Muscle of arm (tissue), 14 donors: ENCODE results near the gene FBXL5. TPM values are rescaled to one million over a fixed set of nuclear protein-coding genes. Genes with fewer than 3 reads are reported as not detected.

Experiments
- DNase-seq: peaks from one replicate; pipeline ENCODE4 v3.0.0-alpha.2; 2013
- long read RNA-seq, 11 donors: transcript quantifications; one replicate each; lab custom pipeline, GENCODE V29; 2026
- polyA plus RNA-seq, 12 donors: library from polyadenylated mRNA; unstranded; fragments of 120-200 nt; gene quantifications; one replicate each; pipeline ENCODE4 v1.2.1, GENCODE V29; 2013; ENCODE audit not compliant: insufficient read length in 12 of 12

Gene FBXL5, protein sequence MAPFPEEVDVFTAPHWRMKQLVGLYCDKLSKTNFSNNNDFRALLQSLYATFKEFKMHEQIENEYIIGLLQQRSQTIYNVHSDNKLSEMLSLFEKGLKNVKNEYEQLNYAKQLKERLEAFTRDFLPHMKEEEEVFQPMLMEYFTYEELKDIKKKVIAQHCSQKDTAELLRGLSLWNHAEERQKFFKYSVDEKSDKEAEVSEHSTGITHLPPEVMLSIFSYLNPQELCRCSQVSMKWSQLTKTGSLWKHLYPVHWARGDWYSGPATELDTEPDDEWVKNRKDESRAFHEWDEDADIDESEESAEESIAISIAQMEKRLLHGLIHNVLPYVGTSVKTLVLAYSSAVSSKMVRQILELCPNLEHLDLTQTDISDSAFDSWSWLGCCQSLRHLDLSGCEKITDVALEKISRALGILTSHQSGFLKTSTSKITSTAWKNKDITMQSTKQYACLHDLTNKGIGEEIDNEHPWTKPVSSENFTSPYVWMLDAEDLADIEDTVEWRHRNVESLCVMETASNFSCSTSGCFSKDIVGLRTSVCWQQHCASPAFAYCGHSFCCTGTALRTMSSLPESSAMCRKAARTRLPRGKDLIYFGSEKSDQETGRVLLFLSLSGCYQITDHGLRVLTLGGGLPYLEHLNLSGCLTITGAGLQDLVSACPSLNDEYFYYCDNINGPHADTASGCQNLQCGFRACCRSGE
- 10 to 100 TPM in 11 of 12 donors, not detected in 1; 36.8 to 92.8 (median 86.8) TPM for polyA plus RNA-seq
- long read RNA-seq, donor 1, transcript FBXL5-201 (11 exons, 3,385 nt) = major isoform, 8 of 15 reads
- long read RNA-seq, donor 1, partial matches to known transcripts = 5 of 15 reads
- long read RNA-seq, donor 1, other reads (novel, unspliced or antisense) = 0 of 15 reads
- long read RNA-seq, donor 2, transcript FBXL5-201 (11 exons, 3,385 nt) = major isoform, 18 of 35 reads
- long read RNA-seq, donor 2, partial matches to known transcripts = 15 of 35 reads
- long read RNA-seq, donor 2, other reads (novel, unspliced or antisense) = 0 of 35 reads
- long read RNA-seq, donor 3, partial matches to known transcripts = 15 of 17 reads
- long read RNA-seq, donor 3, other reads (novel, unspliced or antisense) = 0 of 17 reads
- long read RNA-seq, donor 4, transcript FBXL5-201 (11 exons, 3,385 nt) = major isoform, 6 of 13 reads
- long read RNA-seq, donor 4, partial matches to known transcripts = 5 of 13 reads
- long read RNA-seq, donor 4, other reads (novel, unspliced or antisense) = 0 of 13 reads
- long read RNA-seq, donor 5, transcript FBXL5-201 (11 exons, 3,385 nt) = major isoform, 23 of 45 reads
- long read RNA-seq, donor 5, partial matches to known transcripts = 18 of 45 reads
- long read RNA-seq, donor 5, other reads (novel, unspliced or antisense) = 0 of 45 reads
- long read RNA-seq, donor 6, transcript FBXL5-201 (11 exons, 3,385 nt) = major isoform, 5 of 16 reads
- long read RNA-seq, donor 6, partial matches to known transcripts = 10 of 16 reads
- long read RNA-seq, donor 6, other reads (novel, unspliced or antisense) = 0 of 16 reads
- long read RNA-seq, donor 7, transcript FBXL5-201 (11 exons, 3,385 nt) = major isoform, 6 of 16 reads
- long read RNA-seq, donor 7, partial matches to known transcripts = 10 of 16 reads
- long read RNA-seq, donor 7, other reads (novel, unspliced or antisense) = 0 of 16 reads
- long read RNA-seq, donor 8, transcript FBXL5-201 (11 exons, 3,385 nt) = major isoform, 14 of 87 reads
- long read RNA-seq, donor 8, partial matches to known transcripts = 61 of 87 reads
- long read RNA-seq, donor 8, other reads (novel, unspliced or antisense) = 10 of 87 reads
- long read RNA-seq, donor 9, transcript FBXL5-201 (11 exons, 3,385 nt) = major isoform, 5 of 25 reads
- long read RNA-seq, donor 9, partial matches to known transcripts = 20 of 25 reads
- long read RNA-seq, donor 9, other reads (novel, unspliced or antisense) = 0 of 25 reads
- long read RNA-seq, donor 10, transcript FBXL5-201 (11 exons, 3,385 nt) = major isoform, 16 of 17 reads
- long read RNA-seq, donor 10, partial matches to known transcripts = 0 of 17 reads
- long read RNA-seq, donor 10, other reads (novel, unspliced or antisense) = 0 of 17 reads
- long read RNA-seq, donor 11, transcript FBXL5-201 (11 exons, 3,385 nt) = major isoform, 16 of 38 reads
- long read RNA-seq, donor 11, partial matches to known transcripts = 17 of 38 reads
- long read RNA-seq, donor 11, other reads (novel, unspliced or antisense) = 0 of 38 reads

DNA sequence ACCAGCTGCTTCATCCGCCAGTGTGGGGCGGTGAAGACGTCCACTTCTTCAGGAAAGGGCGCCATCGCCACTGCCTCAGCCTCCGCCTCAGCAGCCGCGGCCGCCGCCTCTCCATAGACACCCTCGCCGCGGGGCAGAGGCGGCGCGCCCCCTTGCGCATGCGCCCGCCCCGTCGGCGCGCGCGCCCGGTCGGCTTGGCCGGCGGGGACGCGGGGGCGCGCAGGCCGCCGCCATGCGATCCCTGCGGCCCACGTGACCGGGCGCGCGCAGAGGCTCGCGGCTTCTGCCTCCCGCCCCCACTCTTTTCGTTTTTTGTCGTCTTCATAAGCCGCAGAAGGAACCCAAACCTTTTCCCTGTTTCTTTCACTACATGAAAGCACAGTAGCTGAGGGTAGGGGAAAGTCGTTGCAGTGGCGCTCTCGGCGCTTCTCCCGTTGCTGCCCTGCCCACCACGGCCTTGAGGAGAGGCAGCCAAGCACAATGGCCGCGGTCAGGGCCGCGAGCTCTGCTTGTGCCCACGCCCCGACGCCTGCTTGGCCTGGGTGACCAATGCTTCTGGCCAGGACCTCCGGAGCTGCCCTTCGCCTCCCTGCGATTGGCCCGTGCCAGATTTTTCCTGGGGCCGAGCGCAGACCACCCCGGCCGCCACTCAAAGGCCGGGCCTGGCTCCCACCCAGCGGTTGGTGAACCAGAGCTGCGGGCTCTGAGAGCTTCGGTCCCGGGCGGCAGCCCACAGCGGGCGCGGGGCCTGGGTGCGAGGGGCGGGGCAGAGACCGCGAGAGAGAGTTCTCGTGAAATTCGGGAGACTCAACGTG is at the start of gene FBXL5:
Gene FBXL5 (minus strand): TSS at position 135 of the 815 bp plus-strand sequence. CDS start 70 bp downstream, at position 65.
- DNase-seq = peak; percentile 88

DNA sequence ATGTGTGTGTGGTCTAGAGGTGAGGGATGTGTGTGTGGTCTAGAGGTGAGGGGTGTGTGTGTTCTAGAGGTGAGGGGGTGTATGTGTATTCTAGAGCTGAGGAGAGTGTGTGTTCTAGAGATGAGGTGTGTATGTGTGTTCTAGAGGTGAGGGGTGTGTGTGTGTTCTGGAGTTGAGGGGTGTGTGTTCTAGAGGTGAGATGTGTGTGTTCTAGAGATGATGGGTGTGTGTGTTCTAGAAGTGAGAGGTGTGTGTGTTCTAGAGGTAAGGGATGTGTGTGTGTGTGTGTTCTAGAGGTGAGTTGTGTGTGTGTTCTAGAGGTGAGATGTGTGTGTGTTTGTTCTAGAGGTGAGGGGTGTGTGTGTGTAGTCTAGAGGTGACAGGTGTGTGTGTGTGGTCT is 49.0 kb upstream of the FBXL5 start:
- DNase-seq = no peak

DNA sequence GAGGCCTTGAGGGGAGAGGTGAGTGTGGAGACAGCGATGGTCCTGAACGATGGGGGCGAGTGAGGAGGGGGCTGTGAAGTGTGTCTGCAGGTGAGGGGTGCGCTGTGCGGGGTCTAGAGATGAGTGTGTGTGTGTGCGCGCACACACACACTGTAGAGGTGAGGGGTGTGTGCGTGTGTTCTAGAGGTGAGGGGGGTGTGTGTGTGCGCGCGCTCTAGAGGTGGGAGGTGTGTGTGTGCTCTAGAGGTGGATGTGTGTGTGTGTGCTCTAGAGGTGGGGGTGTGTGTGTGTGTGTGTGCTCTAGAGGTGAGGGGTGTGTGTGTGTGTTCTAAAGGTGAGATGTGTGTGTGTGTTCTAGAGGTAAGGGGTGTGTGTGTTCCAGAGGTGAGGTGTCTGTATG is 48.3 kb upstream of the FBXL5 start:
- DNase-seq = no peak

DNA sequence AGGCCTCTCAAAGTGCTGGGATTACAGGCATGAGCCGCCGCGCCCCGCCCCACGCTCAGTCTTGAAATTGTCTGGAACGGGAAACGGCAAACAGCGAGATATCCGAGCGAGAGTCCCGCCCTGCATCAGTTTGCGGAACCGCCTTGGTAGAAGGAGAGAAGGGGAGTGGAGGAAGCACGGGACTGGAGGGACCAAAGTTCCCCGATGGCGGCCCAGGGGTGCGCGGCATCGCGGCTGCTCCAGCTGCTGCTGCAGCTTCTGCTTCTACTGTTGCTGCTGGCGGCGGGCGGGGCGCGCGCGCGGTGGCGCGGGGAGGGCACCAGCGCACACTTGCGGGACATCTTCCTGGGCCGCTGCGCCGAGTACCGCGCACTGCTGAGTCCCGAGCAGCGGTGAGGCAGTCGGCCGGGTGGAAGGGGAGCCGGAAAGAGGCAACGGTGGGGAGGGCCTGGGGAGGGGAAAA is 47.8 kb upstream of the FBXL5 start, which contains the start of gene BST1:
Gene BST1 (plus strand): TSS at position 125 of the 463 bp plus-strand sequence. CDS start 80 bp downstream, at position 205.
- DNase-seq = peak; percentile 59

DNA sequence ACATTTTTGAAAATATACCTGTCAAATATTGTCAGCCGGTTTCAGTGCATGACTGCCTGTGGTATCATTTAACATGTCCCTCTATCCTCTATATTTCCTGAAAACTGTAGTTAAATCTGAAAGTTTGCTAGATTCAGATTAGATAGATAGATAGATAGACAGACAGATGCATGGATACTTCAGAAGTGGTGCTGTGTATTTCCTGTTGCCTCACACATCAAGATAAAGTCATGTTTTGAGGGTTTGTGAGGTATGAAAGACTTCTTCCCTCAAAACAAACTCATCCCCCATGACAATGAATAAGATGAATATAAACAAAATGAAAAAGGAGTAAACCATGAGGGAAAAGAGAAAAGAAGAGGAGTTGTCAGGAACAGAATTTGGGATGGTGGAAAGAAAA is 41.7 kb upstream of the FBXL5 start:
- no peak for DNase-seq

DNA sequence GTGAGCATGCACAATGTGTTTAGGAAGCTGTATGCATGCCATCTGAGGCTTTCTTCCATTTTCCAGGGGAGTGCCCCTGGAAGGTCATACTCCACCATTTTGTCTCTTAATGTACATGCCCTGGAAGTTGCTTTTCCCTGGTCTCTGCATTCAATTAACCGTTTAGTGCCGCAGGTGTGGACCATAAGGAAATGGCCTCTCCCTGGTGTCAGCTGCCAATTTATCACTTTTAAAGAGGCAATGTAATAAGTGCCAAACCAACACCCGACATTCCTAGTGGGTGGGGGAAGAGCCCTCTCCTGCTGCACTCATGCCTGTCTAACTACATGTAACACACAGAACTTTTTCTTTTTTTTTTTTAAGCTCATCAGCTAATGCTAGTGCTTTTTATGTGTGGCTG is 40.6 kb upstream of the FBXL5 start:
- no peak for DNase-seq

DNA sequence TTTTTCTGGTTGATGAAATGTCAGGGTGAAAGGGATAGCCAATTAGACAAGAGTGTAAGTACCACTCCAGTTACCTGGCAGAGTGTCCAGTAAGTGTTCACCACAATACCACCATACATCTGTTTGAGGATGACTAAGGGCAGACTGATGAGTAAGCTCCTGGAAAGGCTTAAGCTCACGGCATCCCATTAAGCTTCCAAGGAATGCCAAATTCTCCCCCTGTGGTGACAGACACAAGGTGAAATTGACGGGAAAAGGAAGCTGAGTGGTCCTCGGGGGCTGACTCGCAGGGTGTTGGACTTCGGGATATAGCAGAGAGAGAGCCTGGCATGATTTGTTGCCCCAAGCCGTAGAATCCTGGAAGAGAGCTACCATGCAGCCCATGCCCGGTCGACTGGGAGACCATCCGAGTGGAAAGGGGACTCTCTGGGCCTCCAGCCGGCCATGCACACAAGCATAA is 40.1 kb upstream of the FBXL5 start:
- no peak for DNase-seq

DNA sequence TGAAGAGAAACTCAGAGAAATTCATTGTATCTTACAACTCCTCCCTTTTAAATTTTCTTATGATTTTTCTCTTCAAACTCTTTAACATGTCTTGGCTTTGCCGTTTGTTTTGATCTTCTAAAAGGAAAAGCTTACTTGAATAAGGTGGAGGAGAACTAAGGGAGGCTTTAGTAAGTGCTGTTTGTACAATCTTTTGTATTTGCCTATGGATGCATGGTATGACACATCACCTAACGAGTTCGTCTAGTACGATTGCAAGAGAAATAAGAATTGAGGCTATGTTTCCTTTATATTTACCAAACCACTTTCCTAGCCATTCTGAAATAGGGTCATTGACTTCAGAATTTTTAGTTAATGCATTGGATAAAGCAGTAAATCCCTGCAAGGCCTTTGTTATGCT is 39.3 kb upstream of the FBXL5 start:
- DNase-seq = no peak

DNA sequence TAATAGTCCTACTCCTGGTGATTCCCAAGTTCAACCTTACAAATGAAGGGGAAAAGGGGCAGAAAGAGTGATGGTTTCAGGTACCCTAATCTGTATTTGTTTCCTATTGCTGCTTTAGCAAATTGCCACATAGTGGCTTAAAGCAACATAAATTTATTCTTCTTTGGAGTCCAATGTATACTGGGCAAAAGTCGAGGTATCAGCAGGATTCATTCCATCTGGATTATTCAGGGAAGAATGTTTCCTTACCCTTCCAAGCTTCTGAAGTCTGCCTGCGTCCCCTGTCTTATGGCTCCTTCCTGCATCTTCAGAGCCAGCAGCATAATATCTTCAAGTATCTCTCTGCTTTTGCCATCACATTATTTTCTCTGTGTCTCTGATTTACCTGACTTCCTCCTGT is 37.4 kb upstream of the FBXL5 start:
- no peak for DNase-seq

DNA sequence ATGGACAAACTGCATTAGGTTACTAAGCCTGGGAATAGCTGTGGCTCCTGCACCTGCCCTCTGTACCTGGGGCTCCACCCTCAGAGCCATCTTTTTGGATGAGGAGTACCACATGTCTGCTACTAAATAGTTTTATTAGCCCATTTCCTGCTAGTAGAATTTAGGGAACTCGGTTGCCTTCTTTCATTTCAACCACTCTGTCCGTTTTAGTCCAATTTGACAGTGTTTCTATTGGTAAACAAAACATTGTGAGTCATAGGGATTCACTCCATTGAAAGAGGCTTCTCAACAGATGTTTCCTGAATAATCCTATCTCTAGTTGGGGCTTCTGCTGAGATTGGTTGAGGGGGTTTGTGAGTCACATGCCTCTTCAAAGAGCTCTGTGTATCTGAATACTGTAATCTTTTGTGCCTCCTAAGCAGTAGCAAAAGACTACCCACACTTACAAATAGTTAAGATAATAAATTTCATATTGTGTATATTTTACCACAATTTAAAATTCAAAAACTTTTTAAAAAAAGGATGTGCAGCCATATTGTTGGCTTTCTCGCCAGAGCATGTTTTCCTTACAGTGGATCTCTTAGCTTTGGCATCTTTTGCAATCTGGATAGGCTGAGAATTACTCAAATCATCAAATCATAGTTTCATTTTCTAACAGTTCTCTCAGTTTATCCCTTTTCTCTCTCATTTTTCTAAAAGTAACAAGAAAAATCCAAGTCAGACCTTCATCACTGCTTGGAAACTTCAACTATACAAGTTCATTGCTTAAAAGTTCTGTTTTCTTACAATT is 36.4 kb upstream of the FBXL5 start:
- no peak for DNase-seq

DNA sequence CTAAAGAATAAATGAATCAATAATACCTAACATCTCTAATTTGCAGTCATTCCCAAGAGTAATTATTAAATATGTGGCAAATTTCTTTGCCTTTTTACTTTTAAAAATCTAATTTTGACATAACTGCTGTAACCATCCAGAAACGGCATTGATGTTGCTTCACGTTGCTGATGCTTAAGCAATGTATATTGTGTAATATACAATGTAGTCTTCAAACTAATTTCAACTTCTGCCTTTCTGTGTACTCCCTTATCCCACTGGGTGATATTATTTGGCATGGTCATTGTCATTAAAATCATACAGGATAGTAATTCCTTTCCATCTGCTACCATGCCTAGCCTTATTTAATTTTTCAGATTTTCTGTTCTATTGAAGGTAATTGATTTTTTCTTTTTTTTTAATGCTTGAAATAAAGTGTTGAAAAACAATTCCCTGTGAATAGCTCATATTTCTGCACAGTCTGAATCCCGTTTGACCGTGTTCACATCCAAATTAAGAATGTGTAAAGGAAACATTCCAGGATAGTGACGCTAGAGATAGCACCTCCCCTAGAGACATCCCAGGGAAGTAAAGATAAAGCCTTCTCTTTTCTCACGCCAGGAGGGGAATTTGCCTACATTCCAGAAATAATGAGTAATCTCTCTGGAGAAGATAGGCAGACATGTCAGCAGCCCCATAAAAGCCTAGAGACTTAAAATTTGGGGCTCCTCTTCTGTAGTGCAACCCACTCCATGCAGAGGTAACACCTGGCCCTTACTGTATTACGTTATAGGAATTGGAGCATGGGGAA is 35.1 kb upstream of the FBXL5 start:
- DNase-seq = peak; percentile 25

DNA sequence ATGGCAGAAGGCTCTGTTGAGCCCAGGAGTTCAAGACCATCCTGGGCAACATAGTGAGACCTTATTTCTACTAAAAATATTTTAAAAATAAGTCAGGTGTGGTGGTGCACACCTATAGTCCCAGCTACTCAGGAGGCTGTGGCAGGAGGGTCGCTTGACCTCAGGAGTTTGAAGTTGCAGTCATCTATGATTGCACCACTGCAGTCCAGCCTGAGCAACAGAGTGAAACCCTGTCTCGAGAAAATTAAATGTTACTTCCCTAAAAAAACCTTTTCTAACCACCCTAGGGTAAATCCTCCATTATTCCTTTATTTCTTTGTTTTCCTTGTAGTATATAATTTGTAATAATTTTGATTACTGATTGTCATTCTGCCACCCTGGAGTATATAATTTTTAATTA is 34.4 kb upstream of the FBXL5 start:
- DNase-seq = no peak

DNA sequence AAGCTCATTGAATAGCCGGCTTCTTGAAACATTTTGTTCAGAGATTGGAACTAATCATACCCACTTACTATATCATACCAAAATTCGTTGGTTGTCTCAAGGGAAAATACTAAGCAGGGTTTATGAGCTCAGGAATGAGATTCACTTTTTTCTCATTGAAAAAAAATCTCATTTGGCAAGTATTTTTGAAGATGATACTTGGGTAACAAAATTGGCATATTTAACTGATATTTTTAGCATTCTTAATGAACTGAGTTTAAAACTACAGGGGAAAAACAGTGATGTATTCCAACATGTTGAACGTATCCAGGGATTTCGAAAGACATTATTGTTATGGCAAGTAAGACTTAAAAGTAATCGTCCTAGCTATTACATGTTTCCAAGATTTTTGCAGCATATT is 32.9 kb upstream of the FBXL5 start:
- DNase-seq = no peak

DNA sequence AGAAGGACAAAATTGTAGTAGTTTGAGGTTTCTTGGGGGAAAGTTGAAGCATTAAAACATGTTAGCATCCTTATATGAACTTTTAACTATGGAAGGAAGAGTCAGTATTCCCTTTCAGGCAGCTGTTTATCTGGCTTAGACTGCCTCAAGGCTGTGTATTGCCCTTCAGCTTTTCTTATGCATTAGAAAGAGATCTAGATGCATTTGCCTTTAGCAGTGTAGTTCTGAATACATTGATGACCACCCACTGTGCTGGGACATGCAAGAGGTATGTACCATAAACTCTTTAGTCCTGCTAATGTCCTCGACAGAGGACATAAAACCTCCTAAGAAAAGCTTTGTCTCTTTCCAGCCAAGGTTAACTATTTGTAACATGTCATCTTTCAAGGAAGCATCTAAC is 29.3 kb upstream of the FBXL5 start:
- DNase-seq = no peak

DNA sequence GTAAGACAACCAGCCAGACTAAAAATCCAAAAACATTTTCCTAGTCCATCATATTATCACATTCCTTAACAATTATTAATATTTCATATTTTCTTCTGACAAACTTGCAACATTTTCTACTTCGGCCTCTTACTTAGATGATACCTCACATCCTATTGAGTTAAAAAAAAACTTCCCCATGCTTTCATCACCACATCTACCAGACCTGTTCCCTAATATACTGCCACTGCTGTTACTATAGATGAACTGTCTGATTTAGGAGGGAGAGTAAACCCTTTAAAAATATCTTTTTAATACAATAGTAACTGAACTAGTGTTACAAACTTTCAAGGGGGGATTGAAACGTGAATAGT is 28.0 kb upstream of the FBXL5 start:
- no peak for DNase-seq

DNA sequence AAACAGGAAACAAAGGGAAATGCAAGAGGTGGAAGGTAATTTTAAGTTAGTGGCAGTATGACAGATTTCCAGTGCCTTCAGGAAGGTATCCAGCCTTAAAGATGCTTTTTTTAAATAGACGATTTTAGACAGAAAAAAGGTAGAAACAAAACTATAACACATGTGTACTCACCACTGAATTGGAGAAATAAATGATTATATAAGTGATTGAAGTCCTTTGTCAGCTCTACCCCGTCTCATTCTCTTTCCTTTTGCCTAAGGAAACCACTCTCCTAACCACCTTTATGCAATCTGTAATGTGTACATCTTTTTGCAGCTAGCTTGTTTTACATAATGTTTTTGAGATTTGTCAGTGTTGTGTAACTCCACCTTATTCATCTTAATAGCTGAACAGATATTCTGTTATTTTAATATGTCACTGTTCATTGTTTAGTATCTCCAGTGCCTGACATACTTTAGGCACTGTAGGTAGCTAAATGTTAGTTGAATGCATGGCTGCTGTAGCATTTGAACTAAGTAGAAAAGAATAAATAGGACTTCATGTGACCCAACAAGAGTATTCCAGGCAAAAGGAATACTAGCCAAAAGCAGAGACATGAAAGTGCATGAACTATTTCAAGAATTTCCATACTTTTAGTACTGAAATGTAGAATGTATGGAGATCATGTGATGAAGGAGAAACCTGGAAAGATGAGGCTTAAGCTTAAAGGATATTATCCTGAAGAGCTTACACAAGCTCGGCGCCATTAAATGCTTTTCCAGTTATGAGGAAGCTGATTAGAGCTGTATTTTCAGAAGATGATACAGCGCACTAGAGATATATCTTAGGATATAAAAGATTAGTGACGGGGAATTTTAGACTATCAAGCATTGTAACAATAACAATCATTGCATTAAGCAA is 27.3 kb upstream of the FBXL5 start:
- no peak for DNase-seq
